ENCODE data around the gene CCDC93. TPM values are rescaled to one million over a fixed set of nuclear protein-coding genes. Genes with fewer than 3 reads are reported as not detected.

The CCDC93 gene
- total RNA-seq, 1 donor, result 40.5 TPM

- Histone ChIP-seq H2AFZ (ENCODE audit: low read length) (no peak overlapping the region), H3K27ac (ENCODE audit: low read depth, low read length) (no peak overlapping the region), H4K20me1 (ENCODE audit: insufficient read depth, low read length) (no peaks in the 10 kb centered on the region), H3K36me3 (ENCODE audit: insufficient read depth, low read length) (no peaks in the 10 kb centered on the region), H3K4me2 (ENCODE audit: insufficient read depth, low read length) (no peak overlapping the region), H3K4me3 (ENCODE audit: insufficient read depth, low read length) (no peak overlapping the region), H3K9me3 (ENCODE audit: low read depth, low read length) (no peaks in the 10 kb centered on the region), H3K79me2 (ENCODE audit: insufficient read depth, low read length) (no peaks in the 10 kb centered on the region), H3K27me3 (ENCODE audit: insufficient read depth, low read length) (peaks cover 17% of the 10 kb centered on the region), H3K4me1 (ENCODE audit: insufficient read depth, low read length) (peaks cover 23% of the 10 kb centered on the region)
- DNase-seq (ENCODE audit: insufficient read length, low spot score, missing footprints), result no peak
- TF ChIP-seq CTCF (IDR thresholded peaks at IDR 0.05; ENCODE audit: extremely low read depth, low read depth, low read length), result no peak
Measured at GRCh38 chr2:118045286-118045685, 31.4 kb upstream of the CCDC93 start.

- peaks cover 21% of the 10 kb centered on the region for H3K4me1 ChIP-seq (ENCODE audit: insufficient read depth, low read length)
- H3K4me2 ChIP-seq (ENCODE audit: insufficient read depth, low read length), result no peak overlapping the region
- H3K9me3 ChIP-seq (ENCODE audit: low read depth, low read length), result no peaks in the 10 kb centered on the region
- no peak for DNase-seq (ENCODE audit: insufficient read length, low spot score, missing footprints)
- no peak for TF ChIP-seq CTCF (IDR thresholded peaks at IDR 0.05; ENCODE audit: extremely low read depth, low read depth, low read length)
- H3K27ac ChIP-seq (ENCODE audit: low read depth, low read length), result no peak overlapping the region
- no peak overlapping the region for H2AFZ ChIP-seq (ENCODE audit: low read length)
- no peaks in the 10 kb centered on the region for H3K79me2 ChIP-seq (ENCODE audit: insufficient read depth, low read length)
- no peaks in the 10 kb centered on the region for H4K20me1 ChIP-seq (ENCODE audit: insufficient read depth, low read length)
- H3K4me3 ChIP-seq (ENCODE audit: insufficient read depth, low read length), result no peak overlapping the region
- H3K27me3 ChIP-seq (ENCODE audit: insufficient read depth, low read length), result peaks cover 20% of the 10 kb centered on the region
- H3K36me3 ChIP-seq (ENCODE audit: insufficient read depth, low read length), result no peaks in the 10 kb centered on the region
Measured at GRCh38 chr2:118044854-118045253, 31.0 kb upstream of the CCDC93 start.

- H3K4me2 ChIP-seq (ENCODE audit: insufficient read depth, low read length), result no peak overlapping the region
- H4K20me1 ChIP-seq (ENCODE audit: insufficient read depth, low read length), result no peaks in the 10 kb centered on the region
- peaks cover 21% of the 10 kb centered on the region for H3K4me1 ChIP-seq (ENCODE audit: insufficient read depth, low read length)
- peaks cover 25% of the 10 kb centered on the region for H3K27me3 ChIP-seq (ENCODE audit: insufficient read depth, low read length)
- H3K36me3 ChIP-seq (ENCODE audit: insufficient read depth, low read length), result no peaks in the 10 kb centered on the region
- no peak overlapping the region for H3K27ac ChIP-seq (ENCODE audit: low read depth, low read length)
- no peaks in the 10 kb centered on the region for H3K79me2 ChIP-seq (ENCODE audit: insufficient read depth, low read length)
- H2AFZ ChIP-seq (ENCODE audit: low read length), result no peak overlapping the region
- no peak for TF ChIP-seq CTCF (IDR thresholded peaks at IDR 0.05; ENCODE audit: extremely low read depth, low read depth, low read length)
- no peak overlapping the region for H3K4me3 ChIP-seq (ENCODE audit: insufficient read depth, low read length)
- DNase-seq (ENCODE audit: insufficient read length, low spot score, missing footprints), result no peak
- no peaks in the 10 kb centered on the region for H3K9me3 ChIP-seq (ENCODE audit: low read depth, low read length)
Measured at GRCh38 chr2:118044103-118044716, 30.3 kb upstream of the CCDC93 start.

GRCh38 chr2:118040891-118041290 is 27.0 kb upstream of the CCDC93 start:
- Histone ChIP-seq H3K4me3 (ENCODE audit: insufficient read depth, low read length) (no peak overlapping the region), H3K79me2 (ENCODE audit: insufficient read depth, low read length) (no peaks in the 10 kb centered on the region), H3K27ac (ENCODE audit: low read depth, low read length) (no peak overlapping the region), H3K27me3 (ENCODE audit: insufficient read depth, low read length) (peaks cover 25% of the 10 kb centered on the region), H4K20me1 (ENCODE audit: insufficient read depth, low read length) (no peaks in the 10 kb centered on the region), H3K9me3 (ENCODE audit: low read depth, low read length) (no peaks in the 10 kb centered on the region), H2AFZ (ENCODE audit: low read length) (no peak overlapping the region), H3K4me2 (ENCODE audit: insufficient read depth, low read length) (no peak overlapping the region), H3K4me1 (ENCODE audit: insufficient read depth, low read length) (no peaks in the 10 kb centered on the region), H3K36me3 (ENCODE audit: insufficient read depth, low read length) (no peaks in the 10 kb centered on the region)
- no peak for DNase-seq (ENCODE audit: insufficient read length, low spot score, missing footprints)
- no peak for TF ChIP-seq CTCF (IDR thresholded peaks at IDR 0.05; ENCODE audit: extremely low read depth, low read depth, low read length)

Data from osteoblast (primary cell).